Measurements from ENCODE around the gene PPP1R1C.

- TF ChIP-seq CTCF (IDR thresholded peaks at IDR 0.05) (no peak), POLR2AphosphoS5 (IDR thresholded peaks at IDR 0.05) (no peak)
Measured at GRCh38 chr2:182142062-182142461, 156.4 kb downstream of the PPP1R1C start.

Data from esophagus muscularis mucosa (tissue), 3 donors.